Inflammatory macrophage treated with lipopolysaccharide for 4 hours (primary cell): ENCODE data around the gene PTPRO.

Source experiments
- DNase-seq: peaks from one replicate; pipeline ENCODE4 v3.0.0-alpha.2; 2020

PTPRO gene

DNA sequence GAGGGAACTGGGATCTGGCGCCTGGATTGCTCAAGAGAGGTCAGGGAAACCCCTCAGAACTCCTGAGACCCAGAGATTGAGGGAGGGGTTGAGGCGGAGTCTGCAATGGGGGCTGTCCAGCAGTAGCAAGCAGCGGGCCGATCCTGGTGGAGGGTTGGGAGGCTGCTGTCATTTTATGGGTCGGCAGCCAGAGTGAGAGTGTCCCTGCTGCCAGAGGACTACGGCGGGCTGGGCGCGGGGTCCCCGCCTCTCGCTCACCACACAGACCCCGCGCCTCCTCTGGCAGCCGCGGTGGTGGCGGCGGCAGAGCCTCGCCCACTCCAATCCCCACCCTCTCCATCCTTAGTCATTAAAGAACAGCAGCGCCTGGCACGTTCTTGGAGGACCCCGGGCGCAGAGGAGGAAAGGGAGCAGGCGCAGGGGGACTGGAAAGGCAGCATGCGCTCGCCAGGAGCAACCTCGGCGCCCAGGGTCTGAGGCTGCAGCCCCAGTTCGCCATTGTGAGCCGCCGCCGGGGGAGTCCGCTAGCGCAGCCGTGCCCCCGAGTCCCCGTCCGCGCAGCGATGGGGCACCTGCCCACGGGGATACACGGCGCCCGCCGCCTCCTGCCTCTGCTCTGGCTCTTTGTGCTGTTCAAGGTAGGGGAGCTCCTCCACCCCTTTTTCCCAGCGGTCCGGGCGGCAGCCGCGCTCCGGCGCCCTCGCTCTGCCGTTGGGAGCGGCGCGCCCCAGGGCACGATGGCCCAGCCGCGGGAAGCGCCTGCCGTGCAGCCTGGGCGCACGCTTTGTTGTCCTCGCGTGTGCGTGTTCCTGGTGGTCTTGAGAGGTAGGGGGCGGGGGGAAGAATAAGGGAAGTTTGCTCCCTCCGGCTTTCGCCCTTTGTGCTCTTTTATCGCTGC is at the start of gene PTPRO:
PTPRO (plus strand) TSS at position 345 of the 898 bp plus-strand sequence.
- DNase-seq, result no peak

DNA sequence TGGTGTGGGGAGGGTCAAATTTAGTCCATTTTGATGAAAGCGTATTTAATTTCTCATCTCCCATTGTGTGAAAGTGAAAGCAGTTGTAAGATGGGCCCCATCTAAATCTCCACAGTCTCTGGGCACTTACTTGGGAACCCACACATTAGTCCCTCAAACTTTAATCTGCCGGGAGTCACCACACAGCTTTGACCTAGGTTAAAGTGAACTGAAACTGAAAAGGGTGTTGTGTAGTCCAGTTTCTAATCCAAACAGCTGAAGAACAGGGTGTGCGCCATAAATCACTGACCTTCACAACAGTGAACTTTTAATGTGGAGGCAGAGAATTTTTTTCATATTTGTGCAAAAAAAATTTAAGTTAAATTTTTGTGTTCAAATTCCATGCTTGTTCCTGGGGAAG is 48.4 kb upstream of the PTPRO start:
- DNase-seq, result no peak

DNA sequence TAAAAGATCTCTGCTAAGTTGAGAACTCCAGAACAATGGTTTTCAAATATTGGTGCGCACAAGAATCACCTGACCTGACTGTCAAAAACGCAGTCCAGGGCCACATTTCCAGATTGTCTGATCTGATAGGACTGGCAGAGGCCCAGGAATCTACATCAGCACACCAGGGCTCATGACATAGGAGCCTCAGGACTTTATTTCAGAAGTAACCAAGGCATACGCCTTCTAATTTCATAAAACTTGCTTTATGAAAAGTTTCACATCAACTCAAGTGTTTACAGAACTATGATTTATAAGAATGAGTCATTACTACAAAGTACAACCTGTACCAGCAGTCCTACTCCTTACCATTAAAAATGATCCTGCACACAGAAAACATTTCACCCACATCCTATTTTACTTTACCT is 47.7 kb upstream of the PTPRO start:
- DNase-seq, result no peak

DNA sequence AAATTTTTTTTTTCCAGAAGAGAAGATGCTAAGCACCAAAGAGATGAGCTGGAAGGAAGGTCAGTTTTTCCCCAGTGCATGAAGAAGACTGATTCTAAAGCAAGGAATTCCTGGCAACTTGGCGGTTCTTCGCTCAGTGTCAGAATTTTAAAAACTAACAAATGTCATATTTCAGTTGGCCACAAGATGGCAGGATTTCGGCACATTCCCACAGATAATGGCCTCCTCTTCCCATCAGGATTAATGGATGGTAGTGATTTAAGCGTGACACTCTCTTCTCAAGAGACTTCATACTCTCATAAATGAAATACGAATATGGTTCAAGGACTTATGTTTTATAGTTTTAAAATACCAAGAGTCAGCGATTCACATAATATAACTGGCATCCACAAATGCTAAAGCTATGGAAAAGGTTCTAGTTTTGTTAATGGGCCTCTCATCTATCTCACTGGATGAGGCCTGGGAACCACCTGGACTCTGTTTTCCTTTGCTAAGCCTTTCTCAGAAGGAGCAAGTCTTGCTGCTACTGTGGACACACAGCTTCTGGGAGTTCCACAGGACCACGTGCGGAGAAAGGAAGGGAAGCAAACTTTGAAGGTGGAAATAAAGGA is 46.1 kb upstream of the PTPRO start:
- no peak for DNase-seq

DNA sequence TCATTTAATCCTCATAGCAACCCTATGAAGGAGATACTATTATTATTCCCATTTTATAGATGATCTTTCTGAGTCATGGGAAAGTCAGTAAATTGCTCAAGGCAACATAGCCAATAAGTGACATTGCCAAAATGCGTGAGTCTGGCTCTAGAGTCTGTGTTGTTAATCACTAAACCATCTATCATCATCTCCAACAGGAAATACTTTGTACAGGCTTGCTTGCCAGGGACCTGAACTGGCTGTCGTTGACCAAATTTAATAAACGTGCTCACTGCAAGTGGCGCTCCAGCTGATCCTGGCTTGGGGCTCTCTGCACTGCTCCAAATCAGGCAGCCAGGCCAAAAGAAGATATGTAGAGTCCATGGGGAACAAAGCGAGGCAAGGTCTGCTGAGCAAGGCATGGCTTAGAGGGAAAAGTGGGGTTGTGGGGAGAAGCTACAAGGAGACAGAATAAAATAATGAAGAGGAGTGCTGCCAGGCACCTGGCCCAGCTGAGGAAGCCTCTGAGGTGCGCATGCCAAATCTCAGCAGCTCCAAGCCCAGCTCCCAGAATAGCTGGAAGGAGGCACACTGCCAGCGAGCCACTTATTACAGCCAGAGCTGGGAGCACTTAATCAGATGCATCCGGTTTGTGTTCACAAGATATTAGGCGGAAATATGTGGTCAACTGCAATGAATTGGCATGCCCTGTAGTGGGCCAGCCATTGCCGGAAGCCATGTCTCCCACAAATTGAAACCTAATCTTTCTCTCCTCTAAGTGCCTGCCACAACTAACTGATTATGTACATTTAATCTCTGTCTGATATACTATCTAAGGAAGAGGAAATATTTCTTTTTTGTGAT is 43.3 kb upstream of the PTPRO start:
- no peak for DNase-seq

DNA sequence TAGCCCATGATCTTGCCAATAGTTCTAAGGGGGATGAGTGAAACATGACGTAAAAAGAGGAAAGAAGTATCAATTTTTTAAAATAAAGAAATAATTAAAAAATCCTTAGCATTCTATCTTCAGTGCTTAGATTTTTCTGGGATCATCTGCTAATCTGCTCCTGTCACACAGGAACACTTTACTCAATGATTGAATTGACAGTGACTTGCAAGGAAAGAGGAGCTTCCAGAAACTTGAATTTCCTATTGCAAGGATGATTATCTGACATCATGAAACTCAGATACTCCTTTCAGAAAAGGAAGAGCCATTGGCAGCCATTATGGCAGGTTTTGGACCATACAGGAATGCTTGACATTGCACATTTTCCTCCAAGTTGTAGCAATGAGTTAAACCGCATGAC is 41.4 kb upstream of the PTPRO start:
- DNase-seq, result no peak

DNA sequence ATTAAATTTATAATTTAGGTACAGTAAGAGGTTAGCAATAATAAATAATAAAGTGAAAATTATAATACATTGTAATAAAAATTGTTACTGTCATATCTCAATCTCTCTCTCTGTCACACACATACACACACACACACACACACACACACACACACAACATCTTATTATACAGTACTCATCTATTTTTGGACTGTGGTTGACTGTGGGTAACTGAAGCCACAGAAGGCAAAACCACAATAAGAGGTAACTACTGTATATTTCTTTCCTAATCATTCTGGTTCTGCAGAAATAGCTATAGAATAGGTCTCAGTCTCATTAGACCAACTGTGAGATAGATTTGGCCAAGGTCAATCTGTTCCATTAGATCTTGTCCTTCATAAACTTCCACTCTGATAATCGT is 33.1 kb upstream of the PTPRO start:
- DNase-seq, result no peak

DNA sequence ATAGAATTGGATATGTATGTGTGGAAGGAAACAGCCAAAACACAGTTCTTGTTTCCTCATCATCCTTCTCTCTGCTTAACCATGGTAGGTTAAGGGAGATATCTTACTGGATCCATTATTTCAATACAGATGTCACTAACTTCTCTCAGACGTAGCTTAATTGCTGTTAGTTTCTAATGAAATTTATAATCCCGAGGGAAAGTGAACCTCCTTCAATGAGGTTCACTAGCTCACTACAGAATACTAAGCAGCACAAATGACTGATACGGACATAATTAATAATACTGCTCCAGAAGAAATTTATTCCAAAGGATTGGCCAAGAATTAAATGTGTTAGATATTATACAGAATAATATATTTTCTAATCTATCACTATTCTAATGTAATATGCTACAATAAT is 28.6 kb upstream of the PTPRO start:
- DNase-seq, result no peak

DNA sequence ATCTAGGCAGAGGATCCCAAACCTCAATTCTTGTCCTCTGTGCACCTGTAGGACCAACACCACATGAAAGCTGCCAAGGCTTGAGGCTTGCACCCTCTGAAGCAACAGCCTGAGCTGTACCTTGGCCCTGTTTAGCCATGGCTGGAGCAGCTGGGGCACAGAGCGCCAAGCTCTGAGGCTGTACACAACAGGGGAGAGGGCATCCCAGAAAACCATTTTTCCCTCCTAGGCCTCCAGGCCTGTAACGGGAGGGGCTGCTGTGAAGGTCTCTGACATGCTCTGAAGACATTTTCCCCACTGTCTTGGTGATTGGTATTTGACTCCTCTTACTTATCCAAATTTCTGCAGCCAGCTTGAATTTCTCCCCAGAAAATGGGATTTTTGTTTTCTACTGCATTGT is 22.4 kb upstream of the PTPRO start:
- no peak for DNase-seq

DNA sequence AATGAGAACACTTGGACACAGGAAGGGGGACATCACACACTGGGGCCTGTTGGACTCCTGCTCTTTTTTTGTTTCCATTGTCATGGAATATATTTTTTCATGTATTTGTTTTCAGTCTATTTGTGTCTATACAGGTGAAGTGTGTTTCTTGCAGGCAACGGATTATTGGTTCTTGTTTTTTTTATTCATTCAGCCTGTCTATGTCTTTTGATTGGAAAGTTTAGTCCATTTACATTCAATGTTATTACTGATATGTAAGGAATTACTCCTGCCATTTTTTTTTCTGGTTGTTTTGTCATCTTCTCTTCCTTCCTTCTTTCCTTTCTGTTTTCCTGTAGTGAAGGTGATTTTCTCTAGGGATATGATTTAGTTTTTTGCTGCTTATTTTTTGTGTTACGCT is 18.0 kb upstream of the PTPRO start:
- DNase-seq, result no peak

DNA sequence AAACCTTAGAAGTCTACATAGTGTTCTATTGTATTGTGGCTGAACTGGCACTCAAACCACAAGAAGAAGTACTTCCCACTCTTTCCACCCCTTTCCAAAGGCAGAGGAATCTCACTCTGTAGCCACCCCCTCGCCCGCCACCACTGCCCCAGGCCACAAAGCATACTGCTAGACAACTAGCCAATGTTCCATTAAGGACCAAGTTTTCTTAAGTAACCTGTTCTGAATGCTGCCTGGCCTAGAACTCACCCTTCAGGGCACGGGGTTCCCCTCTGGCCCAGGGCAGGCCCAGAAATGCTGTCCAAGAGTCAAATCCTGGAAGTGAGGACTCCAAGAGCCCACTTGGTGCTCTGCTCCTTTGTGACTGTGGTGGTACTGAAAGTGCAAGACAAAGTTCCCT is 15.7 kb upstream of the PTPRO start:
- DNase-seq, result no peak

DNA sequence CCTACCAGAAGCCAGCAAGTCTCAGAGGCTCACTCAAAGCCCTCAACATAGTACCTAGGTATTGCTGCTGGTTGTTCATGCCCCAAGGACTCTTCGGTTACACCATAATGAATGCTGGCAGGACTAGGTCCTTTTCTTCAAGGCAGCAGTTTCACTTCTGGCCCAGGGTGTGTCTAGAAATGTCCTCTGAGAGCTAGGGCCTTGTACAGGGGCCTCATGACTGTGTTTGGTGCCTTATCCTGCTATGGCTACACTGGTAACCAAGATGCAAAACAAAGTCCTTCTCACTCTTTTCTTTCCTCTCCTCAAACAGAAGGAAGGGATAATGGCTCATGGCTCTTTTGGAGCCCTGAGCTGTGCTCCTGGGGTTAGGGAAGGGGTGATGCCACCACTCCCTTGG is 15.2 kb upstream of the PTPRO start:
- DNase-seq, result no peak

DNA sequence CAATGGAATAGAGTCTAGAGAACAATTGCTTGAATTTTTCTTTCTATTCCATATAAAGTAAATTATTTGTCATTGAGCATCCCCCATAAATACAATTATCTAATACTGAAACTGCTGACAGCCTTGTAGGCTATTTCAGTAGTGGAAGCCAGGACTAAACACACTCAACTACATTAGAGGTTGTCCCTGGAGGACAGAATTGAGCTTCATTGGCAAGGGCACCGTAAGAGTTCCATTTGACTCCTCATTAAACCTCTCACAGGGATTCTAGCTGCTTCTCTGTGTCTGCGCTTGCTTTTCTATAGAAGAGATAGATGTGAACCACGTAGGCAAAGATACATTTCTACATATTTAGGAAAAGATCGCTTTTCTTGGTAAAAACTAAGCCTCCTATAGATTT is 3.5 kb upstream of the PTPRO start:
- no peak for DNase-seq

DNA sequence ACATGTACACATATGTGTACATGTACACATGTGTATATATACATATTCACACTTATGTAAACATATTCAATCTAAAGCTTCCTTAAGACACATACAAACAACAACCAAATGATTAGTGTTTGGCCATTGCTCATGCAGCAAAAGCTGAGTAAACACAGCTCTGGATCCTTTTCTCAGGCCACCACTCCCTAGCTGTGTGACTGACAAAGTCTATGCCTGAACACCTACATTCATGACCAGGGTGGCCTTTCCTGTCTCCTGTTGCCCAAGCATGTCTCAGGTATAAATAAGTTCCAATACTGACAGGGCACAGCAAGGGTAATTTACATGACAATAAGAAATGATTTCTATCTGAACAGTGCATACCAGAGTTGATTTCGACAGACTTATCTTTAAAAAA is 1.4 kb upstream of the PTPRO start:
- no peak for DNase-seq

DNA sequence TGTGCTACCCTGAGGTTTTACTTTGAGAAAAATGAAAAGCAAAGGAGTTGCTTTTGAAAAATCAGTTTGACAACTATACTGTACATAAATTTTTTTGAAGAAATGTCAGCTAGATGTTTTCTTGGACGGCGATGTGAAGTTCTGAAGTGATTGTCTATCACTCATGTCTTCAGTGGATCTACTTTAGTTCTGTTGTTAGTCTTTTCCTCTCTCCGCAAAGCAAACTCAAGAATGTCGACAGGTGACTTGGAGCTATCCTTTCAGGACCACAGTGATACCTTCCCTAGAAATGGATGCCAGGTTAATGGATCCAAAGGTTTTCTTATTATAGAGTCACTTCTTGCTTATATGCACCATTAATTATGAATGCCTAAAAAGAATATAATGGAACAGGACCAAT is 1.2 kb downstream of the PTPRO start:
- no peak for DNase-seq

DNA sequence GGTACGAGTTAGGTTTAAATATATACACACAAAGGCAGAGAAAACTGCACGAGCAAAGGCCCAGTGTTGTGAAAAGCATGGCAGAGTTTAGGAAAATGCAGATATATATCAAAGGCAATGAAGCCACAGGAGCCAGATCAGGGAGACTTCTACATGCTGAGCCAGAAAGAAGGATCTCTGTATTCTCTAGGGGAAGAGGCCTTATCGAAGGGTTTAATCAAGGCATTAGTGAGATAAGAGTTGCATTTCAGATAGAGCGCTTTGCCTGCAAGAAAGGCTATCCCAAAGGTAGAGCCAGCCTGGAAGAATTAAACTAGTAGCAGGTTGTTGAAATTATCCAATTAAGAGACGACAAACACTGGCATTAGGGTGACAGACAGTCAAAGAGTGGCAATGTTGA is 7.6 kb downstream of the PTPRO start:
- no peak for DNase-seq

DNA sequence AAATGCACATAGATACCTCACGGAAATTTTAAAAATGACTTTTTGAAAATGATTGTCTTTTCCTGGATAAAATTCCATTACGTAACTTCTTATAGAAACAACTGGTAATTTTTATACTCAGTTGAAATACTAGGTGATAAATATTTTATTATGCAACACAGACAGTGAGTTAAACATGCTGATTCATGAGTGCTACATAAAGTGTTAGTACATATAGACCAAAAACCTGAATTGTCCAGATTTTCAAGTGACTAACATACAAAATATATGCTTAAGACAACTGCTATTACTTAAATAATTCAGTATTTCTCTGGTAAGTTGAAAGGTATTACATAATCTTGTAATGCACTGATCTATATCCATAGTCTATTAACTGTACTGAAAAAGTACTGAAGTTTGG is 11.9 kb downstream of the PTPRO start:
- no peak for DNase-seq

DNA sequence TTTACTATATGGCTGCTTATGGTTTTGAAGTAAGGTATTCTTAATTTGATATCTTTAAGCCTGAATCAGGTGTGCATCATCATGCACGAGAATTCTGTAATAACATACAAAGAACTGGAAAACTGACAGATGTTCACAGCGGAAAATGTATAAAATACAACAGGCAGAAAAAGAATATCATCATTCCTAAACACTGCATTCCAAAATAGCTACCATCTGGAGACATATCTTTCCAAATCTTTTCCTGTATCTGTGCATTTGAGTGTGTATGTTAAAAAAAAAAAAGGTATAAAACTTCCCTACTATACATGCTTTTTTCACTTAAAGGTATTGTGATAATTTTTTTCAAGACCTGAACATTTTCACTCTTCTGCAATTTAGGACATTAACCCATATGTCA is 13.7 kb downstream of the PTPRO start:
- no peak for DNase-seq

DNA sequence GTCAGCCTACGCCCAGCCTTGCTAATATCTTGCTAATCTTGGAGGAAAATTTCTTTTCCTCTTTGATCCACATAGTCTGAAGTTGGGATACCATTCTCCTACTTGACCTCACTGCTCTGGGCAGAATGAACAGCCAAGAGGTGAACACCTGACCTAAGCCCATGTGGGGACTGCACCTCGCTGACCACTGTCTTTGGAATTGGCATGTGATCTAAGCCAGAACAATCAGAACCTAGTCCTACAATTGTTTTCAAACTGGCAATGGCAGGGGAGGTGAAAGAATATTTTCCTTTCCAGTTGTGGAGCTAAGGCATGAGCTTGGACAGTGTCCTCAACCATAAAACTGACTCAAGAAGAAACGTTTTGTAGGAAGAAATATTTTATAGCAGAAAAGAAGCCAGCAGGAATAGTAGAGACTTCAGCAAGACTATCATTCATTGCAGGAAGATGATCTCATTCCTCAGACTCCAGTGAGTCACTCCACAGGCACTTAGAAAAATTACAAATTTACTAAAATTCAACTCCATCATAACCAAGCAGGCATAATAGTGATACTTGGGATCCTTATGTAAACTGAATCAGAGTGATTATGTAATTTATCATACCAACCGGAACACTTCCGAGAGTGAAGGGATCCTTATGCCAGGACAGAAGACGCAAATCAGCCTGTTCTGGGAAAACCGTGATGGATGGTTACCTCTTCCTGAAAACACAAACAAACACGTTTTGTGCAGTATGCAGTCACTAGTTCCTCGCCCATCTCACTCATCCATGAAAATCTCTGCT is 14.7 kb downstream of the PTPRO start:
- DNase-seq, result no peak

DNA sequence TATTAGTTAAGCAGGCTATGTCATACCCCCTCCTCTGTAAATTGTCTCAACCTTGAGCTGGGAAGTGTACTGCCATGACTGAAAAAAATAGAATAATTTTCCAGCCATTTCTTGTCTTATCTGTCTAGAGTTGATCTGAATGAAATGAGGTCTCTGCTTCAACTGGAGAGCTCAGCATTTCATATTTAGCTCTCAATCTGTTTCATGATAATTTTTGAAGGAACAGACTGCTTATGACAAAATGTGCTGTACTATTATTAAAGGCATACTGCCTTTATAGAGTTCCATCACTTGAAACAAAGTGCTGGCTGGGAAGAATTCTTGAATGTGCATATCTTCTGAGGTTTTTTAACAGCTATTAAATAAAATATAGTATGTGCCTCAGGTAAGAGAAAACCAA is 19.1 kb downstream of the PTPRO start:
- DNase-seq, result no peak

DNA sequence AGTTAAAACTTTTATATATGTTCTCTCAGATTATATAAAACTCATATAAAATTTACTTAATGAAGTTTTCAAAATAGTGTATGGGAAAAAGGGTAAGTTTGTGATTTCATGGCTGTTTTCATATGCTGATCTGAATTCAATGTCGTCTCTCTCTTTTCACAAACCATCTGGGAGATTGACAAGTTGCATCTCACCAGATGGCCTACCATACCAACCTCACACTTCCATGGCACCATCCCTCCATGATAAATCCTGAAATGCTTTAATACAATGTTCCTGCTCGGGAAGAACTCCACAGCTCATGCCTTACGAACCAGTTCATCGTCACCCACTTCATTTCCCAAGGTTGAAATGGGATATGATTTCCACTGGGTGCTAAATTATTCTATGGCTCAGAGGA is 22.3 kb downstream of the PTPRO start:
- DNase-seq, result no peak

DNA sequence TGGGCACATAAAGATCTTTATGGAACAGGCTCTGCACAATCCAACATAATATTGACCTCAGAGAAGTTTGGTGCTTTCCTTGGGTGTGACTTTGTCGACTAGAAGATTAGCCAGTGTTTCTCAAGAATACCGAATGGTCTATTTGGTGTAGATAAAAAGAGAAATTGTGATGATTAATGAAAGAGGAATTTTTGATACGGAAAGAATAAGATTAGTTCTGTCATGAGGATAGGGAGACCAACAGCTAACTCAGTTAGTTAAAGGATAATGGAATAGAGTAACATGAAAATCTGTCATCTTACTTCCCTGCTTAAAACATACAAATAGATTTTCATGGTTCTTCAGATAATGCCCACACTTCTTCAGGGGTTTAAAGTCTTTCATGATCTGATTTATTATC is 24.2 kb downstream of the PTPRO start:
- no peak for DNase-seq

DNA sequence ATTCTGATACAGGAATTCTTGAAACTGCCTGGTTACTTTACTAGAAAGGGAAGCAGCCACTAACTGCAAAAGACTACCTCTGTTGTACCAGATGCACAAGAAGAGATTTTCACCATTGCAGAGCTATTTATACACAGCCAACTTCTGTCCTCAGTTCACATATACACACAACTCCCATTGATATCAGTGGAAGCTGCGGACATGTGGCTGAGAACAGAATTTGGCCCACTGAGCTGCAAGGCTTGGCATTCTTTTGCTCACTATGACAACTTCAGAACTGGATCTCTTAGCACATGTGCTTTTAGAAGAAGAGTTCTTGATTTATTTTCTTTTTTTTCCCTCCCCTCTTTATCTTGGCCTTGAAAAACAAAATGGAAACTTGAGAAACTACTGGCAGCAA is 28.3 kb downstream of the PTPRO start:
- DNase-seq, result no peak
